HCT116 (cell line): ENCODE data around the gene RNASE9. TPM values are rescaled to one million over a fixed set of nuclear protein-coding genes. Genes with fewer than 3 reads are reported as not detected.

ENCODE experiments used
- ATAC-seq: fragments of 200-7000 bp; cut with Tn5 transposase; 2 replicates; pipeline ENCODE4 v1.9.1; 2020; ENCODE audit warnings: mild to moderate bottlenecking, moderate library complexity
- BruUV-seq: library from RNA; stranded (reverse); fragments of 400-500 nt; replicated peaks from 2 replicates; lab custom pipeline; 2021; lab: Mats Ljungman, UMichigan
- CTCF ChIA-PET: fragments of 300-600 bp; sonication (Branson Sonifier 250); formaldehyde crosslinking; loops from one replicate; lab custom pipeline; 2021; ENCODE audit warnings: antibody characterized with exemption; lab: Charles Lee
- POLR2A ChIA-PET: fragments of 300-600, 350-600 bp; sonication (Branson Sonifier 250); formaldehyde crosslinking; loops from one replicate; lab custom pipeline; 2021; ENCODE audit warnings: antibody characterized with exemption; lab: Charles Lee
- RAD21 ChIA-PET, 2 experiments: fragments of 300-600 bp; sonication (Branson Sonifier 250); formaldehyde crosslinking; loops; one replicate each; lab custom pipeline; 2023; ENCODE audit warnings: low total read pairs in 2 of 2; ENCODE audit not compliant: uncharacterized antibody in 2 of 2, unreplicated experiment in 2 of 2, low non-redundant PET in 1 of 2; lab: Charles Lee
- DNase-seq: peaks from one replicate; pipeline ENCODE4 v3.0.0-alpha.2; 2010; ENCODE audit warnings: low read depth, low spot score
- H2AFZ ChIP-seq: fragments of 200-600 bp; shearing (Covaris generic), sonication (generic); 2 replicates; pipeline ENCODE4 v1.6.1; 2017; ENCODE audit warnings: low read depth, mixed run types, mixed read lengths, antibody characterized with exemption, low read length; ENCODE audit not compliant: poor library complexity, severe bottlenecking
- H3K27ac ChIP-seq: 2 replicates; pipeline ENCODE4 v1.5.1; 2012; ENCODE audit warnings: low read depth, low read length
- H3K27me3 ChIP-seq: fragments of 200-600 bp; sonication (generic); 2 replicates; pipeline ENCODE4 v1.6.1; 2016; ENCODE audit warnings: mixed run types, low read length, mixed read lengths; ENCODE audit not compliant: insufficient read depth
- H3K36me3 ChIP-seq, 2 experiments: fragments of 200-500 bp in 1 of 2; fragments of 200-600 bp in 1 of 2; sonication (Bioruptor generic) in 1 of 2; sonication (generic) in 1 of 2; 2 replicates each; pipeline versions ENCODE4 v1.5.1 to v1.6.1; 2014 to 2016; ENCODE audit warnings: low read length in 2 of 2, inconsistent platforms in 1 of 2, mixed read lengths in 1 of 2, mixed run types in 1 of 2; ENCODE audit not compliant: insufficient read depth in 2 of 2, control insufficient read depth in 1 of 2
- H3K4me1 ChIP-seq, 2 experiments: fragments of 200-600 bp in 1 of 2; sonication (generic) in 1 of 2; 2 replicates each; pipeline versions ENCODE4 v1.5.1 to v1.6.1; 2012 to 2017; ENCODE audit warnings: low read length in 2 of 2, inconsistent platforms in 1 of 2, mild to moderate bottlenecking in 1 of 2, mixed read lengths in 1 of 2, mixed run types in 1 of 2, moderate library complexity in 1 of 2; ENCODE audit not compliant: insufficient read depth in 2 of 2, control insufficient read depth in 1 of 2
- H3K4me2 ChIP-seq: fragments of 200-600 bp; sonication (generic); 2 replicates; pipeline ENCODE4 v1.6.1; 2017; ENCODE audit warnings: mixed run types, low read length, mixed read lengths
- H3K4me3 ChIP-seq, 2 experiments: fragments of 200-600 bp in 1 of 2; sonication (generic) in 1 of 2; replicated peaks in 1 of 2; 2 replicates each; pipeline ENCODE4 v1.5.1; 2011 to 2016; ENCODE audit warnings: low read length in 2 of 2, control low read depth in 1 of 2, low read depth in 1 of 2, mild to moderate bottlenecking in 1 of 2, mixed read lengths in 1 of 2, mixed run types in 1 of 2
- H3K79me2 ChIP-seq: fragments of 200-600 bp; sonication (generic); 2 replicates; pipeline ENCODE4 v1.6.1; 2017; ENCODE audit warnings: mild to moderate bottlenecking, mixed run types, low read length, moderate library complexity, mixed read lengths; ENCODE audit not compliant: insufficient read depth
- H3K9ac ChIP-seq: fragments of 200-600 bp; sonication (generic); 2 replicates; pipeline ENCODE4 v1.6.1; 2016; ENCODE audit warnings: low read length, mixed read lengths
- H3K9me2 ChIP-seq: fragments of 200-600 bp; sonication (generic), shearing (Covaris generic); 2 replicates; pipeline ENCODE4 v1.6.1; 2017; ENCODE audit warnings: mixed run types, mild to moderate bottlenecking, moderate library complexity; ENCODE audit not compliant: insufficient read depth
- H3K9me3 ChIP-seq, 2 experiments: fragments of 200-500 bp in 1 of 2; fragments of 200-600 bp in 1 of 2; sonication (Bioruptor generic) in 1 of 2; sonication (generic) in 1 of 2; 2 replicates each; pipeline ENCODE4 v1.6.1; 2014 to 2017; ENCODE audit warnings: low read length in 2 of 2, mixed read lengths in 2 of 2, inconsistent platforms in 1 of 2, low read depth in 1 of 2, mild to moderate bottlenecking in 1 of 2, mixed run types in 1 of 2, moderate library complexity in 1 of 2; ENCODE audit not compliant: control insufficient read depth in 1 of 2, insufficient read depth in 1 of 2
- H4K20me1 ChIP-seq: fragments of 200-600 bp; sonication (generic), shearing (Covaris generic); 2 replicates; pipeline ENCODE4 v1.6.1; 2017; ENCODE audit warnings: mixed run types, mild to moderate bottlenecking, moderate library complexity; ENCODE audit not compliant: insufficient read depth
- POLR2A ChIP-seq: IDR thresholded peaks from 2 replicates; pipeline ENCODE4 v1.7.0; 2011; ENCODE audit warnings: borderline replicate concordance; ENCODE audit not compliant: insufficient read depth, insufficient read length; ENCODE audit errors: extremely low read depth
- TCF7L2 ChIP-seq: IDR thresholded peaks from 2 replicates; pipeline ENCODE4 v1.7.0; 2011; ENCODE audit warnings: borderline replicate concordance, inconsistent platforms; ENCODE audit not compliant: insufficient read depth, insufficient read length; ENCODE audit errors: extremely low read depth
- ZFX ChIP-seq: fragments of 450-650 bp; IDR thresholded peaks from 2 replicates; pipeline ENCODE4 v1.6.1; 2017
- intact Hi-C: fragments of 100-400 bp; cut with micrococcal nuclease; formaldehyde crosslinking; loops from 2 replicates; pipeline ENCODE4 v1.10.0; 2022
- total RNA-seq: library from RNA; stranded (reverse); gene quantifications from one replicate; pipeline ENCODE4 v1.2.1, GENCODE V29; 2021; ENCODE audit not compliant: unreplicated experiment
- TF ChIP-seq, protein P1 (sequence below), 3 experiments: fragments of 200-600 bp in 1 of 3; sonication (generic) in 1 of 3; IDR thresholded peaks in 2 of 3; conservative IDR thresholded peaks in 1 of 3; 2 replicates each; pipeline ENCODE4 v1.5.1; 2012 to 2017; ENCODE audit warnings: low read depth in 2 of 3, low read length in 2 of 3, antibody characterized with exemption in 1 of 3, borderline replicate concordance in 1 of 3, control low read depth in 1 of 3, mild to moderate bottlenecking in 1 of 3, mixed read lengths in 1 of 3, mixed run types in 1 of 3, moderate library complexity in 1 of 3; ENCODE audit not compliant: insufficient read depth in 1 of 3

Gene RNASE9
- total RNA-seq, 1 experiment from 2014 or later: not detected

DNA sequence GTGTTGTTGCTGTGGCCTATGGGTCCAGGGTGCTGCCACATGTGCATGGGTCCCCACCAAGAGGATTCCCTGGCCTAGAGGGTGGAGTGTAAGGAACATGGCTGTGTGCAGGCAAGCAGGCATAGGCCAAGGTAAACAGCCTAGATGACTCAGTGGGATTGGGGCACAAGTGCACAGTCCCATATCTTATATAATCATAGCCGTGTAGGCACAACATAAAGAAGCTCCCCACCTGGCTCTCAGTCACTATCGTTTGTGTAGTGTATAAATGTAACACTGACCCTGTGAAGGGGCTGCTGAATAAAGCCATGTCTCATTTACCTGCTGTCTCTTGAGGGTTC, 46.0 kb upstream of the RNASE9 start:
- intact Hi-C loops: loop anchor here (1.0 to 5.0 kb wide), 4 partner anchors 120 to 280 kb away; partner anchors contain the start of gene PNP
- no peaks in the 10 kb centered on the region for H4K20me1 ChIP-seq
- peaks cover 0 to 14% of the 10 kb centered on the region in 2 experiments; a peak in 3 of 4 replicates for H3K4me1 ChIP-seq
- H3K9me3 ChIP-seq: no peaks in the 10 kb centered on the region
- BruUV-seq: no TSS peak
- H2AFZ ChIP-seq: no peak overlapping the region
- H3K9me2 ChIP-seq: no peaks in the 10 kb centered on the region
- POLR2A ChIA-PET: interaction anchor here (1.2 to 1.4 kb wide), 3 partner anchors 137 to 266 kb away, joined by 3 to 4 read pairs (median 4); no protein-coding TSS in a partner anchor
- TF ChIP-seq TCF7L2: no peak
- TF ChIP-seq ZFX: no peak
- TF ChIP-seq POLR2A: no peak
- TF ChIP-seq, protein P1, sequence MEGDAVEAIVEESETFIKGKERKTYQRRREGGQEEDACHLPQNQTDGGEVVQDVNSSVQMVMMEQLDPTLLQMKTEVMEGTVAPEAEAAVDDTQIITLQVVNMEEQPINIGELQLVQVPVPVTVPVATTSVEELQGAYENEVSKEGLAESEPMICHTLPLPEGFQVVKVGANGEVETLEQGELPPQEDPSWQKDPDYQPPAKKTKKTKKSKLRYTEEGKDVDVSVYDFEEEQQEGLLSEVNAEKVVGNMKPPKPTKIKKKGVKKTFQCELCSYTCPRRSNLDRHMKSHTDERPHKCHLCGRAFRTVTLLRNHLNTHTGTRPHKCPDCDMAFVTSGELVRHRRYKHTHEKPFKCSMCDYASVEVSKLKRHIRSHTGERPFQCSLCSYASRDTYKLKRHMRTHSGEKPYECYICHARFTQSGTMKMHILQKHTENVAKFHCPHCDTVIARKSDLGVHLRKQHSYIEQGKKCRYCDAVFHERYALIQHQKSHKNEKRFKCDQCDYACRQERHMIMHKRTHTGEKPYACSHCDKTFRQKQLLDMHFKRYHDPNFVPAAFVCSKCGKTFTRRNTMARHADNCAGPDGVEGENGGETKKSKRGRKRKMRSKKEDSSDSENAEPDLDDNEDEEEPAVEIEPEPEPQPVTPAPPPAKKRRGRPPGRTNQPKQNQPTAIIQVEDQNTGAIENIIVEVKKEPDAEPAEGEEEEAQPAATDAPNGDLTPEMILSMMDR (IDR thresholded peaks at IDR 0.05 in 2 of 3, conservative IDR thresholded peaks at IDR 0.05 in 1 of 3; ENCODE audit: borderline replicate concordance in 1 of 3, insufficient read depth in 1 of 3, low read depth in 2 of 3, low read length in 2 of 3): no peak
- H3K4me2 ChIP-seq: no peak overlapping the region
- no peak overlapping the region for H3K27ac ChIP-seq
- H3K79me2 ChIP-seq: no peaks in the 10 kb centered on the region
- no peak overlapping the region for H3K4me3 ChIP-seq
- no peaks in the 10 kb centered on the region for H3K36me3 ChIP-seq
- no peaks in the 10 kb centered on the region for H3K27me3 ChIP-seq
- DNase-seq (no peak), ATAC-seq (no peak)
- H3K9ac ChIP-seq: no peak overlapping the region
- RAD21 ChIA-PET: interaction anchor here in 1 of 2 experiments (0.7 to 0.9 kb wide), 2 partner anchors 191 to 414 kb away, joined by 3 to 4 read pairs; no protein-coding TSS in a partner anchor
- CTCF ChIA-PET: interaction anchor here (0.7 to 5.6 kb wide), 10 partner anchors 23 to 359 kb away, joined by 3 to 32 read pairs (median 4); partner anchors contain the start of genes APEX1, OSGEP and PARP2
